Psoas muscle (tissue), 8 donors: ENCODE data around the gene PACS1. TPM values are rescaled to one million over a fixed set of nuclear protein-coding genes. Genes with fewer than 3 reads are reported as not detected.

ENCODE experiments used
- ATAC-seq, 4 donors: fragments of 200-7000 bp; cut with Tn5 transposase; one replicate each; pipeline ENCODE4 v1.9.1; 2020; ENCODE audit warnings: moderate library complexity in 3 of 4, mild to moderate bottlenecking in 2 of 4
- DNase-seq, 2 donors: peaks; one replicate each; pipeline ENCODE4 v3.0.0-alpha.2; 2020
- H3K27ac ChIP-seq: fragments of 200-600 bp; one replicate; pipeline ENCODE4 v1.8.0; 2022
- H3K27me3 ChIP-seq, 3 donors: fragments of 200-600 bp in 1 of 3; one replicate each; pipeline versions ENCODE4 v1.6.1 to v1.8.0; 2013 to 2022; ENCODE audit warnings: low read length in 2 of 3, mild to moderate bottlenecking in 2 of 3, moderate library complexity in 1 of 3; ENCODE audit not compliant: insufficient read depth in 3 of 3
- H3K36me3 ChIP-seq, 2 donors: fragments of 200-600 bp in 1 of 2; one replicate each; pipeline versions ENCODE4 v1.6.1 to v1.8.0; 2013 to 2022; ENCODE audit warnings: low read depth in 1 of 2, mild to moderate bottlenecking in 1 of 2, moderate library complexity in 1 of 2; ENCODE audit not compliant: insufficient read depth in 1 of 2
- H3K4me1 ChIP-seq: fragments of 200-600 bp; one replicate; pipeline ENCODE4 v1.8.0; 2022
- H3K4me3 ChIP-seq: fragments of 200-600 bp; one replicate; pipeline ENCODE4 v1.8.0; 2022; ENCODE audit warnings: mild to moderate bottlenecking
- H3K9me3 ChIP-seq: fragments of 200-600 bp; one replicate; pipeline ENCODE4 v1.8.0; 2022
- CTCF ChIP-seq: fragments of 200-600 bp; IDR thresholded peaks from one replicate; pipeline ENCODE4 v1.8.0; 2022; ENCODE audit warnings: antibody characterized with exemption
- WGBS, 3 donors: extraction: QIAGEN DNeasy Blood & Tissue Kit; methylation state at CpG; one replicate each; pipeline versions ENCODE4 v1.1.6 to v1.1.7; 2013; 5-methylcytosine and 5-hydroxymethylcytosine counted together
- intact Hi-C, 2 donors: fragments of 100-400 bp; cut with DNase I; formaldehyde crosslinking; loops; one replicate each; pipeline versions ENCODE4 v1.11.0 to v1.14.2; 2022
- polyA plus RNA-seq, 3 donors: library from polyadenylated mRNA; stranded (reverse); fragments of 200-250 nt; gene quantifications; one replicate each; pipeline ENCODE4 v1.2.3, GENCODE V29; 2013
- total RNA-seq, 4 donors: library from RNA; stranded (reverse); fragmentation: NEBNext Ultra II Directional in 2 of 4; extraction: Animal tissue kit (Norgen Biotek cat#: 25700) in 2 of 4; gene quantifications; one replicate each; pipeline versions ENCODE4 v1.2.1 to v1.2.4, GENCODE V29; 2021 to 2023
- donor health status: healthy with polysubstance abuse.
- donor health status: DM: no; HTN: no; CAD: no; lungs with moderate emphysema.
- donor health status: Bipolar disorder and iron deficiency.
- donor health status: healthy.
- donor health status: DM: yes; HTN: yes; CAD: no.
- donor health status: DM: no; HTN: no; CAD: no.
- donor health status: DM: no; HTN: no; CAD: no.
- donor health status: DM: yes; HTN: yes; CAD: no.

The PACS1 gene
- total and polyA plus RNA-seq, 7 donors, result 7.4 to 27.8 (median 16.3) TPM

GRCh38 chr11:66284526-66285078 is 214.5 kb downstream of the PACS1 start:
- H3K4me1 ChIP-seq, result peaks cover 15% of the 10 kb centered on the region

GRCh38 chr11:66285250-66285947 is 215.3 kb downstream of the PACS1 start:
- peaks cover 6 to 31% of the 10 kb centered on the region in 2 donors for H3K36me3 ChIP-seq
- DNase-seq, result no peak
- H3K4me1 ChIP-seq, result peaks cover 22% of the 10 kb centered on the region
- ATAC-seq, result no peak
- no peak overlapping the region for H3K27ac ChIP-seq
- H3K27me3 ChIP-seq, result no peaks in the 10 kb centered on the region
- H3K4me3 ChIP-seq, result no peak overlapping the region
- intact Hi-C loops, result no loop called here
- no peaks in the 10 kb centered on the region for H3K9me3 ChIP-seq
- 67 to 72% (median 70%) methylated on average over 13 of the region's 13 CpGs for WGBS, 3 donors
- TF ChIP-seq CTCF, result no peak

More at GRCh38 chr11:66284526-66285078, 214.5 kb downstream of the PACS1 start:
- ATAC-seq (no peak), DNase-seq (no peak)
- no peak for TF ChIP-seq CTCF
- Histone ChIP-seq H3K9me3 (no peaks in the 10 kb centered on the region), H3K36me3 (peaks cover 6 to 31% of the 10 kb centered on the region in 2 donors), H3K4me3 (no peak overlapping the region), H3K27ac (no peak overlapping the region), H3K27me3 (peaks cover 0 to 3% (median 0%) of the 10 kb centered on the region in 3 donors)
- intact Hi-C loops, result no loop called here
- WGBS, 3 donors, result 91 to 94% (median 92%) methylated on average over 9 to 16 of the region's 16 CpGs

GRCh38 chr11:66286699-66287098 is 216.6 kb downstream of the PACS1 start:
- intact Hi-C loops, result no loop called here
- H3K9me3 ChIP-seq, result no peaks in the 10 kb centered on the region
- 74 to 82% (median 82%) methylated on average over 5 of the region's 5 CpGs for WGBS, 3 donors
- ATAC-seq (no peak), DNase-seq (no peak)
- no peak for TF ChIP-seq CTCF
- H3K27me3 ChIP-seq, result peaks cover 0 to under 1% (median 0%) of the 10 kb centered on the region in 3 donors
- peaks cover 22% of the 10 kb centered on the region for H3K4me1 ChIP-seq
- peaks cover 6 to 31% of the 10 kb centered on the region in 2 donors for H3K36me3 ChIP-seq
- H3K4me3 ChIP-seq, result no peak overlapping the region
- H3K27ac ChIP-seq, result no peak overlapping the region

- H3K27ac ChIP-seq, result no peak overlapping the region
- no peak for TF ChIP-seq CTCF
- WGBS, 3 donors, result 74 to 78% (median 77%) methylated on average over 10 of the region's 10 CpGs
- DNase-seq (no peak), ATAC-seq (no peak)
- peak overlapping the region; percentile 96 for H3K4me3 ChIP-seq
- no peaks in the 10 kb centered on the region for H3K9me3 ChIP-seq
- H3K36me3 ChIP-seq, result peaks cover 6 to 31% of the 10 kb centered on the region in 2 donors
- peaks cover 0 to 7% (median 4%) of the 10 kb centered on the region in 3 donors for H3K27me3 ChIP-seq
- peaks cover 22% of the 10 kb centered on the region for H3K4me1 ChIP-seq
- intact Hi-C loops, result no loop called here
Observed at GRCh38 chr11:66287211-66287888, 217.3 kb downstream of the PACS1 start.
